Stimulated activated CD4-positive, alpha-beta T cell treated with anti-CD3 and anti-CD28 coated beads, Interleukin-15, amount 100 ng/mL, for 48 hours (primary cell): Measurements from ENCODE around the gene PRXL2A.
"Not testable (repeated sequence)": the region's sequence is repeated elsewhere in the genome, so short reads cannot be mapped to it uniquely, and the experiment has no call there.

Experiments
- DNase-seq, 2 donors: peaks; one replicate each; pipeline ENCODE4 v3.0.0-alpha.2; 2020; ENCODE audit warnings: low read depth in 2 of 2

PRXL2A gene

DNA sequence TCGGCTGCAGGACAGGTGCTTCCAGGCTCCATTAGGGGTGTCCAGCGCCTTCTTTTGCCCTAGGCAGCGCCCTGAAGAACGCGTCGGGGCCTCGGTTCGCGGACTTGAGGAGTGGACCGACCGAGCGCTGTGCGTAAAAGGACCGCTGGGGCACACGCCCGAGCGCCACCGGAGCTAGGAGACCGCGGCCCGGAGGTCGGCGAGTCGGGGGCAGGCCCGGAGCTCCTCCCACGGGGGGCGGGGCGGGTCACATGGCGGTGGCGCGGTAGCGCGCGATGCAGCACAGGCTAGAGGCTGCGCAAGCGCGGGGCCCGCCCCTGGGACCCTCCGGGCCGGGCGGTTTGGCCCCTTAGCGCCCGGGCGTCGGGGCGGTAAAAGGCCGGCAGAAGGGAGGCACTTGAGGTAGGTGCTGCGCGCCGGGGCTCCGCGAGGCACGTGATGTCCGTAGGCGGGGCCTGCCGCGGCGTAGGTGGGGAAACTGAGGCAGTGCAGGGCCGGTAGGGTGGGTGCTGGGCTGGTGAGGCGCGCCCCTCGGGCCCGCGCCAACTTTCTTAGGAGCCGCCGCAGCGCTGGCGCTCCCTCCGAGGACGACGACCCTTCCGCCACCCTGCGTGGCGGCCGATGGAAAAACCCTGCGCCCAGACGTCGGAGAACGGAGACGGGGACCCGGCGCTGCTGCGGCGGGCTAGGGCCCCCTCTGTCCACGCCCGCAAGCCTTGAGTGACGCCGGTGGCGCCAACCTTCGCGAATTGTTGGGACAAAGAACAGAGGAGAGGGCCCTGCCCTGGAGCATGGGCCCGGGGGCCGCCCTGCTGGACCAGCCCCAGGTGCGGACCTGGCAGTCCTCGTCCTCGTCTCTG, at the start of gene PRXL2A:
Gene PRXL2A, plus strand, starts transcription at position 310 of the 860 bp plus-strand sequence. CDS start 11,917 bp downstream, outside the sequence.
- DNase-seq, result peak; percentile 67 to 81

DNA sequence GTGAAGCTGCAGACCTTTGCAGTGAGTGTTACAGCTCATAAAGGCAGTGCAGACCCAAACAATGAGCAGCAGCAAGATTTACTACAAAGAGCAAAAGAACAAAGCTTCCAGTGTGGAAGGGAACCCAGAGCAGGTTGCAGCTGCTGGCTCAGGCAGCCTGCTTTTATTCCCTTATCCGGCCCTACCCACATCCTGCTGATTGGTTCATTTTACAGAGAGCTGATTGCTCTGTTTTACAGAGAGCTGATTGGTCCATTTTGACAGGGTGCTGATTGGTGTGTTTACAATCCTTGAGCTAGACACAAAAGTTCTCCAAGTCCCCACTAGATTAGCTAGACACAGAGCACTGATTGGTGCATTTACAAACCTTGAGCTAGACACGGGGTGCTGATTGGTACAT, 49.4 kb upstream of the PRXL2A start:
- DNase-seq, result not testable (repeated sequence)

DNA sequence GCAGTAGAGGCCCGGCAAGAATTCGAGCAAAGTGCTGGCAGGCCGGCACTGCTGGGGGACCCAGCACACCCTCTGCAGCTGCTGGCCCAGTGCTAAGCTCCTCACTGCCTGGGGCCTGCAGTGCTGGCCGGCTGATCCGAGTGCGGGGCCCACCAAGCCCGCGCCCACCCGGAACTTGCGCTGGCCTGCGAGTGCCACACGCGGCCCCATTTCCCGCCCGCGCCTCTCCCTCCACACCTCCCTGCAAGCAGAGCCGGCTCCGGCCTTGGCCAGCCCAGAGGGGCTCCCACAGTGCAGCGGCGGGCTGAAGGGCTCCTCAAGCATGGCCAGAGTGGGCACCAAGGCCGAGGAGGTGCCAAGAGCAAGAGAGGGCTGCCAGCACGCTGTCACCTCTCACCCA, 48.7 kb upstream of the PRXL2A start:
- no peak for DNase-seq

DNA sequence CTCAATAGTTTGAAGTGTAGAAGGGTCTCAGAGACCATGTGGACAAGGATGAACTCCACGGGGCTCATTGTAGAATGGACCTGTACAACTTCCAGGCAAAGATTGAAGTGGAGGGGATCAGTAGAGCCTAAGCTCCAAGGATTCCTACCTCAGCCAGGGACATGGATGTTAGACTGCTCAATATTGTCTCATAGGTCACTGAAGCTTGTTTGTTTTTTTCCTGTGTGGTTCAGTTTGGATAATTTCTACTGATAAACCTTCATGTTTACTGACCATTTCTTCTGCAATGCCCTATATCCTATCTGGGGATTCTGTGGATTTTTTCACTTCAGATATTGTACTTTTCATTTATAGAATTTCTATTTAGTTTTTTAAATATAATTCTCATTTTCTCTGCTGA, 42.8 kb upstream of the PRXL2A start:
- DNase-seq, result no peak

- DNase-seq, result no peak
Measured at GRCh38 chr10:80371467-80371866, 36.9 kb upstream of the PRXL2A start.

DNA sequence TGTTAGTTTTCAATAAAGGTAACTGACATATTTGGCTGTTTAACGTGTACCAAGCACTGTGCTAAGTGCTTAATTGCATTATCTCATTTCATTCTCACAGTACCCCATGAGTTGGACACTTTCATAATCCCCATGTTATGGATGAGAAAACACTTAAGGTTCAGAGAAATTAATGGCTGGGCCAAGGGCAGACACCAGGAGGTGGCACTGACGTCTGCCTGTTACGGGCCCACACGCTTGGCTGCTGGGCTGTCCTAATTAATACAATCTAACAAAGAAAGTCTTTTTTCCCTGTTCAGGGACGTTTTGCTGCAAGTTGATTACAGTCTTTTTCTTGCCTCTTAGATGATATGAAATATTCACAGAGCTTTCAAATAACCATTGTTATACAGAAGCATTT, 35.7 kb upstream of the PRXL2A start:
- no peak for DNase-seq

GRCh38 chr10:80373502-80373901, 34.8 kb upstream of the PRXL2A start:
- no peak for DNase-seq

DNA sequence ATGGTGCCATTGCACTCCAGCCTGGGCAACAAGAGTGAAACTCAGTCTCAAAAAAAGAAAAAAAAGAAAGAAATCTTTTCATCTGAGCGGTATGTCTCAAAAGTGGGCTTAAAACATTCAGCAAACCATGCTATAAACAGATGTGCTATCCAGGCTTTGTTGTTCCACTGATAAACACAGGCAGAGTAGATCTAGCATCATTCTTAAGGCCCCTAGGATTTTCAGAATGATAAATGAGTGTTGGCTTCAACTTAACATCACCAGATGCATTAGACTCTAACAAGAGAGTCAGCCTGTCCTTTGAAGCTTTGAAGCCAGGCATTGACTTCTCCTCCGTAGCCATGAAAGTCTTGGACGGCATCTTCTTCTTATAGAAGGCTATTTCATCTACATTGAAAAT, 28.6 kb upstream of the PRXL2A start:
- DNase-seq, result no peak

DNA sequence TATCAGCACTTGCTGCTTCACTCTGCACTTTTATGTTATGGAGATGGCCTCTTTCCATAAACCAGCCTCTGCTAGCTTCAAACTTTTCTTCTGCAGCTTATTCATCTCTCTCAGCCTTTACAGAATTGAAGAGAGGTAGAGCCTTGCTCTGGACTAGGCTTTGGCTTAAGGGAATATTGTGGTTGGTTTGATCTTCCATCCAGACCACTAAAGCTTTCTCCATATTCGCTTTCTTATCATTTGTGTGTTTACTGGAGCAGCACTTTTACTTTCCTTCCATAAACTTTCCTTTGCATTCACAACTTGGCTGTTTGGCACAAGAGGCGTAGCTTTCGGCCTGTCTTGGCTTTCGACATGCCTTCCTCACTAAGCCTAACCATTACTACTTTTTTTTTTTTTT, 28.2 kb upstream of the PRXL2A start:
- no peak for DNase-seq

- peak; percentile 5 to 16 for DNase-seq
Measured at GRCh38 chr10:80382989-80383388, 25.4 kb upstream of the PRXL2A start.

DNA sequence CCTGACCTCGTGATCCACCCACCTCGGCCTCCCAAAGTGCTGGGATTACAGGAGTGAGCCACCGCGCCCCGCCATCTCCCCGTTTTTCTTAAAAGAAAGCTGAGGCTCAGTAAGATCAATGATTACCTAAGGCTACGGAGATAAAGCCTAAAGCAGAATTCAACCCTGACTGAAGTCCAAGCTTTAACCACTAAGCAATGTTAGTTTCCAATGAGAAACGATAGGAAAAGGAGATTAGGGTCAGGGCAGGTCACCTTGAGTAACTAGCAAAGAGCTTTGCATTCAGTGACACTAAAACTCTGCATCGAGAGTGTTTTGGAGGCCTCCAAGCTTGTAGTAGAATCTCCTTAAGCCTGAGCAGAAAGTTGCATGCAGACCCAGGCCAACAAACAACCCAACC, 17.6 kb upstream of the PRXL2A start:
- DNase-seq, result no peak

GRCh38 chr10:80392250-80392649, 16.1 kb upstream of the PRXL2A start:
- no peak for DNase-seq

DNA sequence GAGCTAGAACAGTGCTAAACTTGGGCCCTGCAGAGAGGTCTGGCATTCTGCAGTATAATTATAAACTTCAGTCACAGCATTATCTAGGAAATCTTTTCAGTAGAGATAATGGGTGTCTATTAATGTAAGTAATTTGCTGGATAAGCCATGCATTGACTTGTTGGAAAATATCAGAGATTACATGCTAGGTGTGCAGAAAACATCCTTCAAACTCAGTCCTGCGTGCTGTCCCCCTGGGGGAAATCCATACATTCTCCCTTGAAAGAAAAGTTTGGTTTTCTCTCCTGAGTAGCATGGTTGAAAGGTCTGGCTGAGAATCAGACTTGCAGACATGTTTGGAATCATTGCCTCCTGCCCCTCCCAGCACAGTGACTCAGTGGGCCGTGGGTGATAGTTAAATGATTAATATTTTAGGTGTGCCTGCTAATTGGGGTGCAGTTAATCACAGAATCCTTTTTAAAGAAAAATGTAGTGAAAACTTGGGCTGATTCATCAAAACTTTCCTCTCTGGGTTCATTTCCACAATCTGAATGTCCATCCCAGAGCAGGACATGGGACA, 13.9 kb upstream of the PRXL2A start:
- no peak for DNase-seq

GRCh38 chr10:80397014-80397413, 11.3 kb upstream of the PRXL2A start:
- no peak for DNase-seq

GRCh38 chr10:80400136-80400804, 8.1 kb upstream of the PRXL2A start:
- DNase-seq, result no peak

DNA sequence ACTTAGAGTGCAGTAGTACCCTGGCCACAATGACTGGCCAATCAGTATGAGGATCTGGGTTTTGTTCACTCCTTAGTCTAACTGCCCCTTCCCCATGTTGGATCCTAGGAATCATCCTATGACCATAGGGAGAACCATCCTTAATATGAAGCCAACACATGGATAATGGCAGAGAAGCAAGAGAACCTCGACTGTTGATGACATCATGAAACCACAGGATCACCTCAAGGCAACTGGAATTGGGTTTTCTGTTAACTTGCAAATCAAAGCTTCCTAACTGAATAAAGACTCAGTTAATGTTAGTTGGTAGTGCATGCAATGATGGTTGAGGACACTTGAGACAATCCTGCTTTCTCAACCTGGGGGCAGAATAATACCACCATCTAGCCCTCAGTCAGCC, 3.3 kb upstream of the PRXL2A start:
- no peak for DNase-seq

DNA sequence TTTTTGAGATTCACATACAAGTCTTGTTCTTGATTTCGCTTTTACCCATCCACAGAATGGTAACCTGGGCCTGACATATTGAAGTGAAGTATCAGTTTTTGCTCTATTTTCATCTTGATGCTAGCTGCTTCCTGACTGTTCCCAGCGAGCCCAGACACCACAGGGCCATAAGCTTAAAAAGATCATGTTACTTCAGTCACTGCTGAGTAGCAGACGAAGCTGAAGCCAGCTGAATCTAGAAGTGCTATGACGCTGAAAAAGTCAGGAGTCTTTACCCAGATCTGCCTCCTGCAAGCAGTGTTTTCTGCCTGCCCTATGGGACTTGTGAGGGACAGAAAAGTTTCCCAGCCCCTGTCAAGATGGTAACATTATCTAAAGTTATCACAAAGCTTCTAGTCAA, 2.7 kb upstream of the PRXL2A start:
- DNase-seq, result no peak

DNA sequence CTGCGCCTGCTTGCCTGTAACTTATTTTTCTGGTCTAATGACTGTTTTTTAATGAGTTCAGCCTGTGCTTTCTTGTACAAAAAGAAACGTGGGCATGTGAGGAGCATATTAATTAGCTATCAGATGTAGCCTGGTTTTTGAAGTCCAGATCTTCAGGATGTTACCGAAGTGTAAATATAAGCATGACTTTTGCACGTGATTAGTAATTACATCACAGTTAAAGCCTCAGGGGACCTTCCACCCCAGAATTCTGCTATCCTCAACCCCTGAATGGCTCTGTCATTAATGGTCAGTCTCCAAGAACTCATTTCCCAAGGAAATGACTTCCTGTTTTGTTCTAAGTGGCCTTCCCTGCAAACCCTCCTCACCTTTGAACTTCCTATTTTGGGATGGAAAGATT, 2.1 kb upstream of the PRXL2A start:
- no peak for DNase-seq

- peak; percentile 43 to 58 for DNase-seq
Measured at GRCh38 chr10:80407812-80408241, 524 bp upstream of the PRXL2A start.

DNA sequence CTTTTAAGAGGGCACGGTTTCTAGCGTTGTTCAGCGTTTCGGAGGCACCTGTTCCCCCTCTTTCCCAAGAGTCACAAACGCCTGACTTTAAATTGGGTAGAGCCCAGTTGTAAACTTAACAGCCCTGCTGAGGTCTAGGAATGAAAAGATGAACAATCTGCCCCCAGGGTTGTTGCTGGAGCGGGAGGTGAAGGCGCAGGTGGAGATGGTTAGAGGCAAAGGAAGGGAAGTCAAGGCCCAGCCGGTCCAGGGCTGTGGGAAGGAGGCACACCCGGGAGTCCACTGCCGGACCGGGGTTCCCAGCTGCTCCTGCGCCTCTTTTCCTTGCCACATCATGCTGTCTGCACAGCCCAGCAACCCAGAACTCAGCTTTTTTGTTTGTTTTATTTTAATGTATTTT, 770 bp downstream of the PRXL2A start:
- DNase-seq, result no peak

DNA sequence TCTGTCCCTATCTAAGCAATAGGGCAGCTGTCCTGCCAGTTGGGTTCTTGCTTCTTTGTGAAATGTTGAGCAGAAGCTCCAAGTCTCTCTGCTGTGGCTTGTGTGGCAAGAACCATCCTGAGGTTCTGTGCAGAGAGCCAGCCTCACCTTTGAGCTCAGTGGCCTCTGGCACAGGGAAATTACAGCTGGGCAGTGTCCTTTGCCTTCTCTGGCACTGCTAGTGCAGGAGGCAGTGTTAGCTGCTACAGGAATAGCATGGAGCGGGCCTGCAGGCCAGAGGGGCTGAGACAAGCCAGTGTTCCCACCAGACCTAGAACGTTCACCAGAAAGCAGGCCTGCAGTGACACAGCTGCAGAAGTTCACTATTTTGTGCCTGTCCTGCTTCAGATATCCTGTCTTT, 1.8 kb downstream of the PRXL2A start:
- no peak for DNase-seq

DNA sequence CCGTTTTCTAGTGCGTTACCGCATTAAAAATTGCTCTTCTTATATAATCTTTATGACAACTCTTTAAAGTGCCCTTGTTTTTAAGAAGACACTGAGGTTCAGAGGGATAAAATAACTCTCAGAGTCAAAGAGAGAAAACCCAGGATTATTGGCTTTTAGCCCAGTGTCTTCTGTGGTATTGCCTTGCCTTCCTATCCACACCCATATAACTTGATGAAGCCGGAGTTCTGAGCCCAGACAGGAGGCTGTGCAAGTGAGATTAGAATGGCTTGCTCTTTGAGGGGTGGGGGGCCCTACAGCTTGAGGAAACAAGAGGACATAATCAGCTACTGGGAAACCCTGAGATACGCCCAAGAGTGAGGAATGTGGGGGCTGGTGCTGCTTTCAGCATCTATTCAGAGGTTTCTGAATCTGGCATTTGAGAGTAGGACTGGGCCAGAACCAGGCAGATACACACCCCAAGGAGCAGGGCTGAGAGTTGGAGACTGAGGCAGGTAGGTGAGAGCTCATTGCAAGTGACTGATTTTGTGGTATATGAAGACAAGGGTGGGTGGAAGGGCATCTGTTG, 2.3 kb downstream of the PRXL2A start:
- DNase-seq, result no peak

DNA sequence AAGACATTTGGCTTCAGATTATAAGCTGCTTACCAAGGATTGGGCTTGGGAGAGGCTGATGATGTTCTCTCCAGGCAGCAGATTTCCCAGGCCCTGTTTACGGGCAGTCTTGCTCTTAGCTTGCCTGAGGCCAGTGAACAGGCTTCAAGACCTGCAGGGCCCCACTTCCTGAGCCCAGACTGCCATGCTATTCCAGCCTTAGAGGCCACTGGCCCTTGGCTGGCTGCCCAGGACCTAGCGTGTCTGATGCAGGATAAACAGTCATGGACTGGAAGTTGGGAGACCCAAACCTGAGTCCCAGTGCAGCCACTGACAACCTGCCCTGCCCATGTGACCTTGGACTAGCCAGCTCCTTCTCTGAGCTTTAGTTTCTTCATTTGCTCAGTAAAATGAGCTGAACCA, 2.9 kb downstream of the PRXL2A start:
- no peak for DNase-seq
